GM10266 (cell line): ENCODE data around the gene BRD9.

Experiments
- DNase-seq: peaks from one replicate; pipeline ENCODE4 v3.0.0; 2012; ENCODE audit errors: extremely low spot score
- CTCF ChIP-seq: IDR thresholded peaks from 2 replicates; pipeline ENCODE4 v1.5.1; 2012; ENCODE audit warnings: mild to moderate bottlenecking, low read depth; ENCODE audit not compliant: control insufficient read depth, insufficient read depth; ENCODE audit errors: missing control alignments

The BRD9 gene

GRCh38 chr5:862367-863243, 30.0 kb downstream of the BRD9 start:
- TF ChIP-seq CTCF, result no peak
- DNase-seq, result no peak

DNA sequence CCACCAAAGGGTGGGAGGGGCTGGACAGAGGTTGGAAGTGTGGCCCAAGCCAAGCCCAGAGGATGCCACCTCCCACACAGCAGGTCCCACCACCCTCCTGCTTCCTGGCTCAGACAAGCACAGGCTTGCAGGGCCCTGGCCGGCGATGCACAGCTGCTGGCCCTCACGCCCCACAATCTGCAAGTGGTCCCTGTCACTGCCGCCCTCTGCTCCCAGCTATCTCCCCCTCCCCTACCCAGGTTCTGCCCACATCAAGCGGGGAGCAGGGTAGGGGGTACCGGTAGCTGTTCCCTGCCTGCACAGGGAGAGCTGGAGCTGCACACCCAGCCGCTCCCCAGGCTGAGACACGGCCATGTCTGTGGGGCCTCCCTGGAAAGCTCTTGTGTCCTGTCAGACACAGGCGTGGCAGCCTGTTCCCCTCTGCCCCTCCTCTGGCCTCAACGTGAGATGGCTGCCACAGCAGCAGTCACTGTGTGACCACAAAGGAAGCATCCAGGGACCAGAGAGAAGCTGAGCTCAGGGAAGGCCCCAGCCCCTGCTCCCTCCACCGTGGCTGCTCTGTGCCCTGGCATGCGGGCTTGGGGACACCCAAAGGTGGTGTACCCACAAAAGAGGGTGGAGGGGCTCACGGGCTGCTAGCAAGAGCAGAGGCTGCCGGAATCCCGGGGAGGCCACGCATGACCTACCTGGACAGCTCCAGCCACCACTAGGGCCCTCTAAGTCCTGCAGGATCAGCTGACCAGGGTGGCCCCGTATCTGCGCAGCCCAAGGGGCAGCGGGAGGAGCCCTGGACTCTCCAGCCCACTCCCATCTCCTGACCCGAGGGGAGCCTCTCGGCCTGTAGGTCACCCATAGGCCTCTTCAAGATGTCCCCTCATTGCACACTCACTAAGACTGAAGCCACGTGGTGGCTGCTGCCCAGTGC, 30.9 kb downstream of the BRD9 start:
- no peak for DNase-seq
- TF ChIP-seq CTCF, result no peak

- no peak for DNase-seq
- TF ChIP-seq CTCF, result no peak
Measured at GRCh38 chr5:860506-861150, 32.0 kb downstream of the BRD9 start.

- DNase-seq, result no peak
- no peak for TF ChIP-seq CTCF
Measured at GRCh38 chr5:859798-860296, 32.8 kb downstream of the BRD9 start.

DNA sequence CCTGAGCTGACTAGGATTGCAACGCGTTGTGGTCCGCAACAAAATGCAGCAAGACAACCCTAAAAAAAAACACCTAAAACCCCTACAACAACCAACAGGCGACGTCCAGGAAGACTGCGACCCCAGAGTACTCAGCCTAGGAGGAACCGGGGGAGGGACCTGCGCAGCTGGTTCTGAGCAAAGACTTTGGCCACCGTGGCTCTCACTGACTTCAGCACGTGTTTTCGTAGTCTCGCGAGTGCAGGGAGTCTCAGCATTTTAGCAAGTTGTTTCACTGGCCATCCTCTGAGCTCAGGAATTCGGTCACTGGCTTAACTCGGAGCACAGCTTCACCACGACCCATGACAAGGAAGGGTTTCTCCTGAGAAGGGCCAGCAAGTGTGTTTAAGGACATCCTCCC, 33.2 kb downstream of the BRD9 start:
- no peak for TF ChIP-seq CTCF
- DNase-seq, result no peak

DNA sequence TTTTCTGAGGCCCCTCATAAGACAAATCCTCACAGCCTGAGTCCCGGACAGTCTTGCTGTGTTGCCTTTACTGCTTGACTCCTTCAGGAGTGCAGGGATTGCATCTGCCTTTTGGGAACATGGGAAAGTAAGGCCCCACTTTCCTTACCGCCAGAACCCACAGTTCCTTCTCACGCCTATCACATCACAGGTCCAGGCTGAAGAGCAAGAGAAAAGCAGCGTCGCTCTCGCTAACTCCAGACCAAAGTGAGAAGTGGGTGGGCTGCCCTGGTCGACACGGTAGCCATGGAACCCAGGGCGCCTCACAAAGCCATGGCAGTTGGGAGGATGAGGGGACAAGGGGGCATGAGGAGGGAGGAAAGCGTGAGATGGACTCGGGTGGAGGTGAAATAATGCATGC, 33.9 kb downstream of the BRD9 start:
- TF ChIP-seq CTCF, result no peak
- DNase-seq, result no peak
